Activated gamma-delta T cell treated with Interleukin-2 at 50 U/mL for 16 hours (primary cell): ENCODE measurements around the gene STARD8.

Source experiments
- DNase-seq: peaks from one replicate; pipeline ENCODE4 v3.0.0-alpha.2; 2020

STARD8 gene

DNA sequence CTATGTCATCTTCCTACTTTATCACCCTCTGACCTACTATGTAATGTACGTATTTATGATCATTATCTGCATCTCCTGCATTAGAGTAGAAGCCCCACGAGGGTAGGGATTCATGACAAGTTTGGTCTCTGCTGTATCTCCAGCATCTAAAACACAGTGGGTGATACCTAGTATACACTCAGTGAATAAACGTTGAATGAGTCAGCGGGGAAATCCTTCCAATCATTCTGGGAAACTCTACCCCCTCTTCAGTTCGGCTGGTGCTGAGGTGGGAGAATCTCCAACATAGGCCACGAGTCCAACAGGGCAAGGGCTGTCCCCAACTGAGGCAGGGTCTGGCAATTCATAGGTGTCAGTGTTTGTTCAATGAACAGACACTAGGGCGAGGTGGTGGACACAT, 106.9 kb downstream of the STARD8 start:
- no peak for DNase-seq

DNA sequence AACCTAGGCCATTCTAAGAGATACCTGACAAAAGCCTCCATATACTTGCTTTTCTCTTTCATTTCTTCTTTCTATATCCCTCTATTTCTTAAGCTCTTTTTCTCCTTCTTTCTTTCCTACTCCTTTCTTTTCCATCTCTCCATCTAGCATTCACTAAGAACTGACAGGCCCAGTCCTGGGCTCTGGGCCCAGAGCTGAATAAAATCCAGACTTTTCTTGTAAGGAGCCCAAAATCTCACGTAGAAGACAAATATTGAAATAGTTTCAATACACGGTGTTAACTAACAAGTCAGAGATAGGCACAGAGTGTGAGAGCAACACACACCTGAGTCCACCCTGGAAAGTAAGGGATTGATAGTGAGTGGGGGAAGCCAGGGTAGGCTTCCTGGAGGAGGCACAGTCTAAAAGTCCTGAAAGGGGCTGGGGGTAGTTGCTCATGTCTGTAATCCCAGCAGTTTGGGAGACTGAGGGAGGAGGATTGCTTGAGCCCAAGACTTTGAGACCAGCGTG, 108.2 kb downstream of the STARD8 start:
- DNase-seq: no peak

DNA sequence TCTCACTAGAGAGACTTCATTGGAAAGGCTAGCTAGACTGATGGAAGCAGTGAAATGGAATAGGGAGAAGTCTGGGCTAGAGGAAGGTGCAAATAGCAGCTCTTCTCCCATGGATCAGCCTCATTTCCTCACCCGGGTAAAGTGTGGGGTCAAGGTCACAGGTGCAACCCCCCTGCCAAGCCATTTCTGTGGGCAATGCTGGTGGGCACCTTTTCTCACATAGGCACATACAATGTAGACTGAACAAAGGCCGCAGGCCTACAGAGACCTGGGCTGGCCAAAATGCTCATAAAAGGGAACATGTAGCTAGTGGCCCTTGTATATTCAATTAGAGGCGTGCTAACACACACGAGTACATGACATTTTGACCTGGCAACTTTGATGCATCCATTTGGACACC, 109.9 kb downstream of the STARD8 start:
- DNase-seq: no peak

DNA sequence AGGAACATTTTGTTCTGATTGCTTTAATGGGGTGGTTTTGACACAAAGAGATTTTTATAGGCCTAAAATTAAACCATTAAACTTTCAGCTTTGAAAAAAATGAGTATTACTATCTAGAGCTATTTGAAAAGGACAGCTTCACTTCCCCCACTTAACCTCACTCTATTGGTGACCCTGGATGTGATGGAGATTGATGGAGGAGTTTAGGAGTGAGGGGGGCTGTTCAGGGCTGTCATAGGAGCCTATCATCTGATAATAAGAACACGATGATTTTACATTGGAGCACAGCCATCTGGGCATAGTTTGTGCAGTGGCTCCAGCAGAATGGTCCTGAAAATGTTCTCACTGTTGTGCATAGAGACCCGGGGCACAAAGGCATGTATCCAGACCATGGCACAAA, 110.3 kb downstream of the STARD8 start:
- no peak for DNase-seq

DNA sequence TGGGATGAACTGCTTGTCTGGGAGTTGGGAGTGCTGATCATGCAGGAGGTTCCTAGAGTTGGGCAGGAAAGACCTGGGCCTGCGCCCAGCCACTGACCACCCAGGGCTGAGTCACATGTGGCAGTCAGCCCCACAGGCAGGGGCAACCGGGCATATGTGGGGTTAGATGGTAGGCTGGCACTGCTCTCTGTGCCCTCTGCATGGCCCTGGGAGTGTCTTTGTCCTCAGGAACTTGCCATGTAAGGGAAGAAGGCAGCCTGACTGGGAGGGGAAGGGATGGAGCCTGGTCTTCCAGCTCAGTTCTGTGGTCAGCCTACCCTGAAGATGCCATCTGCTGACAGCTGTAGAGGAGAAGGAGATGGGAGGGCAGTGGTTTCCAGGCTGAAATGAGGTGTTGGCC, 111.2 kb downstream of the STARD8 start:
- no peak for DNase-seq

DNA sequence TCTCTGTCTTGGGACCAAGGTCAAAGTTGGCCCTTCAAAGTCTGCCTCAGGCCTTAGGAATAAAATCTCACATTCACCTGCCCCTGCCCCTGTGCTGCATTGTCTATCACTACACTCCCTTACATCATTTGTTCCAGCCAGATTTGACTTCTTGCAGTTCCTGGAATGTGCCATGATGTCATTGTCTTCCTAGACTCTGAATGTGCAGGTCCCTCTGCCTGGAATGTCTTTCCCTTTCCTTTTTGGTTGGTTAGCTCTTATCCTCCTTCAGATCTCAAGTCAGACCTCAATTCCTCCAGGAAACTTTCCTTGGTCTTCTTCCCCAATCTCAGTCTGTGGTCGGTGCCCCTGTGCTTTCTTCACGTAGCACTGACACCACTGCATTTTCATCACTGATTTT, 113.6 kb downstream of the STARD8 start:
- no peak for DNase-seq

DNA sequence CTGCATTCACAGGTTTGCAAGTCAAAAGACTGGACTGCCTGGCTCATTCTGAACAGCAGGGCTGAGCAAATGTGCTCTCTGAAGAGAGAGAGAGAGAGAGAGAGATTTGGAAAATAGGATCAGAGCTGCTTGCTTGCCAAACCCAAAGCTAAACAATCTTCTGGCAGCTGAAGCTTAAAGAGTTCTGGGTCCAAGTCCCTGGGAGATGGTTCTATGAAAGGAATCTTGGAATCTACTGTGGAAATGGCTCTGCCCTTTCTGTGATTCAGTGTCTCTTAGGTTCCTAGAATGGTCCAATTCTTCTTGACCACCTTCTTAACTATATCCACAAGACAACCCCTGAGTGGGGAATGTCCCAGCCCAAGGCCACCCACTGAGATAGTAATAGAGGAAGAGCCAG, 115.3 kb downstream of the STARD8 start:
- DNase-seq: no peak

DNA sequence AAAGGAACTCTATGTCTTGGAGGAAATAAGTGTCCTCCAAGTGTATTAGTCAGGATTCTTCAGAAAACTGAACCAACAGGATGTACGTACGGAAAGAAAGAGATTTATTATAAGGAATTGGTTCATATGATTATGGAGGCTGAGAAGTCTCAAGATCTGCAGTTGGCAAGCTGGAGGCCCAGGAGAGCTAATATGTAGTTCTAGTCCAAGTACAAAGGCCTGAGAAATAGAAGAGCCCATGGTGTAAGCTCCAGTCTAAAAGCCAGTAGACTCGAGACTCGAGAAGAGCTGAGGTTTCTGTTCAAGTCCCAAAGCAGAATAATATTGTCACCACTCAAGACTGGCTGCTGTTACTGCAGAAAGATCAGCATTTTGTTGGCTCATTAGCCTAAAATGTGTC, 116.0 kb downstream of the STARD8 start:
- DNase-seq: no peak
